ENCODE results near the gene HCCS. TPM values are rescaled to one million over a fixed set of nuclear protein-coding genes. Genes with fewer than 3 reads are reported as not detected.

Gene HCCS
- total and polyA plus RNA-seq, 2 of the 8 experiments (the other 6 are each of a cell fraction or from before 2014, with no cell fraction given): 11.9 to 29.9 TPM

GRCh38 chrX:11113731-11114130, 2.6 kb downstream of the HCCS start:
- H3K56ac ChIP-seq (replicated peaks; ENCODE audit: insufficient read length, low read depth, low read length): no peak overlapping the region
- peaks cover 0 to 2% of the 10 kb centered on the region in 2 experiments for H4K20me1 ChIP-seq (replicated peaks in 1 of 2; ENCODE audit: control insufficient read depth in 1 of 2, insufficient read depth in 2 of 2, low read length in 2 of 2)
- ChIA-PET POLR2A (ENCODE audit: partially characterized antibody) (interaction anchor here (1.3 kb wide), 1 partner anchor 11 kb away, joined by 4 read pairs; no protein-coding TSS in a partner anchor), CTCF (ENCODE audit: partially characterized antibody) (interaction anchor here (1.4 kb wide), 1 partner anchor 23 kb away, joined by 3 read pairs; no protein-coding TSS in a partner anchor)
- H3K23me2 ChIP-seq (ENCODE audit: low read depth, low read length): peaks cover 3% of the 10 kb centered on the region; the same call in 1 of the 2 replicates
- H3K27ac ChIP-seq (ENCODE audit: low read depth, low read length): no peak overlapping the region
- no peak overlapping the region for H3K4me3 ChIP-seq (ENCODE audit: extremely low read depth in 1 of 4, insufficient read depth in 2 of 4, low read depth in 3 of 4, low read length in 4 of 4)
- no peak overlapping the region for H4K8ac ChIP-seq (ENCODE audit: extremely low read depth, insufficient read depth, low read length)
- H2BK5ac ChIP-seq (ENCODE audit: low read depth, low read length): no peak overlapping the region
- no peak overlapping the region for H3K4me2 ChIP-seq (ENCODE audit: insufficient read depth in 1 of 2, low read depth in 2 of 2, low read length in 2 of 2)
- no peak overlapping the region for H3K9ac ChIP-seq (replicated peaks in 1 of 4; ENCODE audit: extremely low read depth in 1 of 4, low read depth in 3 of 4, low read length in 3 of 4)
- H3K14ac ChIP-seq (ENCODE audit: insufficient read length): no peak overlapping the region
- H3K9me3 ChIP-seq (ENCODE audit: insufficient read depth in 2 of 2, low read depth in 1 of 2, low read length in 1 of 2): no peaks in the 10 kb centered on the region
- no peak overlapping the region for H4K91ac ChIP-seq (replicated peaks; ENCODE audit: insufficient read length, low read length)
- H3K4ac ChIP-seq (replicated peaks; ENCODE audit: insufficient read length, low read depth, low read length): no peak overlapping the region
- DNase-seq (ENCODE audit: low read depth in 1 of 2, low spot score in 2 of 2) (no peak), FAIRE-seq (no peak)
- H2BK12ac ChIP-seq (ENCODE audit: low read depth, low read length): no peak overlapping the region
- no peak overlapping the region for H2BK20ac ChIP-seq (ENCODE audit: low read length)
- no peak overlapping the region for H3K23ac ChIP-seq (ENCODE audit: insufficient read length)
- no peaks in the 10 kb centered on the region for H3K27me3 ChIP-seq (replicated peaks in 1 of 4; ENCODE audit: control insufficient read depth in 3 of 4, extremely low read depth in 1 of 4, insufficient read depth in 3 of 4, low read length in 3 of 4)
- H3K79me1 ChIP-seq (ENCODE audit: low read depth, low read length): no peaks in the 10 kb centered on the region; the same call in 1 of the 2 replicates
- no peak overlapping the region for H2AK5ac ChIP-seq (ENCODE audit: low read depth, low read length)
- H2BK120ac ChIP-seq (replicated peaks; ENCODE audit: low read depth, low read length): no peak overlapping the region
- H2AFZ ChIP-seq (ENCODE audit: low read length): no peak overlapping the region
- H3K79me2 ChIP-seq (ENCODE audit: control insufficient read depth in 1 of 2, insufficient read depth in 2 of 2, low read length in 2 of 2): peaks cover 0 to 22% of the 10 kb centered on the region in 2 experiments; a peak in 2 of 4 replicates
- no peak overlapping the region for H4K5ac ChIP-seq (ENCODE audit: insufficient read length, low read depth, low read length)
- no peaks in the 10 kb centered on the region; a peak in 1 of 7 replicates for H3K4me1 ChIP-seq (replicated peaks in 1 of 4; ENCODE audit: control insufficient read depth in 3 of 4, insufficient read depth in 4 of 4, low read length in 3 of 4)
- H3K18ac ChIP-seq (ENCODE audit: extremely low read depth, low read length): no peak overlapping the region
- no peak overlapping the region for H2BK15ac ChIP-seq (ENCODE audit: low read length)
- peaks cover 7 to 42% (median 25%) of the 10 kb centered on the region in 4 experiments for H3K36me3 ChIP-seq (ENCODE audit: control insufficient read depth in 2 of 4, insufficient read depth in 4 of 4, low read length in 3 of 4)
- TF ChIP-seq JUN (IDR thresholded peaks at IDR 0.05; ENCODE audit: low read depth, low read length) (no peak), TCF12 (IDR thresholded peaks at IDR 0.05; ENCODE audit: low read depth, low read length) (no peak), CBX5 (IDR thresholded peaks at IDR 0.05; ENCODE audit: low read depth, low read length) (no peak), CHD1 (IDR thresholded peaks at IDR 0.05; ENCODE audit: low read depth, low read length) (no peak)

Measured in H1 (cell line).